ENCODE results near the gene NTN4. TPM values are rescaled to one million over a fixed set of nuclear protein-coding genes. Genes with fewer than 3 reads are reported as not detected.

NTN4 gene
- total RNA-seq, 1 donor from 2014 or later = 21.2 TPM

DNA sequence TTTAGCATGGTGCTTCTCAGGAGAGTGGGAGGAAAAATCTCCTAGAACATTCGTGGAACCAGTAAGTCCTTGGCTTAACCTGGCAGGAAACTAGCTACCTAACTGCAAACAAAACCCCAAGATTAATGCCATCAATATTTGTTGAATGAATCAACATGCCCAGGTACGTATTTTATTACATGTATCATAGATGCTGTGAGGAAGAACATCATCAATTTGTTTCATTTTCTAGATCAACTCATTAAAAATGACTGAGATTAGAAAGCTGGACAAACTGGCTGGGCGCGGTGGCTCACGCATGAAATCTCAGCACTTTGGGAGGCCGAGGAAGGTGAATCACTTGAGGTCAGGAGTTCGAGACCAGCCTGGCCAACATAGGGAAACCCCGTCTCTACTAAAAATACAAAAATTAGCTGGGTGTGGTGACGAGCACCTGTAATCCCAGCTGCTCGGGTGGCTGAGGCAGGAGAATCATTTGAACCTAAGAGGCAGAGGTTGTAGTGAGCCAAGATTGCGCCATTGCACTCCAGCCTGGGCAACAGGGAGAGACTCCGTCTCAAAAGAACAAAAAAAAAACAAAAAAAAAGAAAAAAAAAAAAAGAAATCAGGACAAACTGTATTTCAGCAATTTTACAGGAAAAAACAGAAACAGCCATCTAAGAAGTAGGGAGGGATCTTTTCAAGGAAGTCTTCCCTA is 88.7 kb downstream of the NTN4 start:
- H3K27ac Mint-ChIP-seq = no peak overlapping the region
- H3K27me3 Mint-ChIP-seq = no peaks in the 10 kb centered on the region
- peaks cover 5% of the 10 kb centered on the region for H3K4me1 Mint-ChIP-seq (ENCODE audit: unreplicated experiment)
- no peak for DNase-seq (ENCODE audit: extremely low spot score, unreplicated experiment)
- no peaks in the 10 kb centered on the region for H3K9me3 Mint-ChIP-seq
- TF ChIP-seq, protein P1, sequence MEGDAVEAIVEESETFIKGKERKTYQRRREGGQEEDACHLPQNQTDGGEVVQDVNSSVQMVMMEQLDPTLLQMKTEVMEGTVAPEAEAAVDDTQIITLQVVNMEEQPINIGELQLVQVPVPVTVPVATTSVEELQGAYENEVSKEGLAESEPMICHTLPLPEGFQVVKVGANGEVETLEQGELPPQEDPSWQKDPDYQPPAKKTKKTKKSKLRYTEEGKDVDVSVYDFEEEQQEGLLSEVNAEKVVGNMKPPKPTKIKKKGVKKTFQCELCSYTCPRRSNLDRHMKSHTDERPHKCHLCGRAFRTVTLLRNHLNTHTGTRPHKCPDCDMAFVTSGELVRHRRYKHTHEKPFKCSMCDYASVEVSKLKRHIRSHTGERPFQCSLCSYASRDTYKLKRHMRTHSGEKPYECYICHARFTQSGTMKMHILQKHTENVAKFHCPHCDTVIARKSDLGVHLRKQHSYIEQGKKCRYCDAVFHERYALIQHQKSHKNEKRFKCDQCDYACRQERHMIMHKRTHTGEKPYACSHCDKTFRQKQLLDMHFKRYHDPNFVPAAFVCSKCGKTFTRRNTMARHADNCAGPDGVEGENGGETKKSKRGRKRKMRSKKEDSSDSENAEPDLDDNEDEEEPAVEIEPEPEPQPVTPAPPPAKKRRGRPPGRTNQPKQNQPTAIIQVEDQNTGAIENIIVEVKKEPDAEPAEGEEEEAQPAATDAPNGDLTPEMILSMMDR (conservative IDR thresholded peaks at IDR 0.05) = no peak
- H3K4me3 Mint-ChIP-seq = no peak overlapping the region
- H3K36me3 Mint-ChIP-seq = no peaks in the 10 kb centered on the region

DNA sequence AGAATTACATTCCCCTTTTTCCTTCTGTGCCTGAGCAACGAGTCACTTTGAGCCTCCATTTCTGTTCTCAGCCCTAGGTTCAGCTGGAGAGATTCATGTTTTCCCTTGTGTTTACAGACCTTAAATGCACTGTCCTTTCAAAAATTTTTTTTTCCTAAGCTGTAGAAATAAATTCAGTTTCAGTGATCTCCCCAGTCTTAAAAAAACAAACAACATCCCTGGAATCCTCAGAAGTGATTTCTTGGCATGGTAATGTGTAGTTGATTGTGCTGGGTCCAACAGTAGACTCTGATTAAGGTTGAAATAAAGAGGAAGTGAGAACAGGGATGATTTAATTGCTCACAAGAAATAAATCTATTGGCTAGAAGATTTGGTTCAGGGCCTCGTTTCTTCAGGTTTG is 89.3 kb downstream of the NTN4 start:
- peaks cover 3% of the 10 kb centered on the region for H3K36me3 Mint-ChIP-seq
- no peak for DNase-seq (ENCODE audit: extremely low spot score, unreplicated experiment)
- H3K27me3 Mint-ChIP-seq = no peaks in the 10 kb centered on the region
- no peak overlapping the region for H3K27ac Mint-ChIP-seq
- no peaks in the 10 kb centered on the region for H3K9me3 Mint-ChIP-seq
- TF ChIP-seq, protein P1 (conservative IDR thresholded peaks at IDR 0.05) = no peak
- peaks cover 5% of the 10 kb centered on the region for H3K4me1 Mint-ChIP-seq (ENCODE audit: unreplicated experiment)
- H3K4me3 Mint-ChIP-seq = no peak overlapping the region

DNA sequence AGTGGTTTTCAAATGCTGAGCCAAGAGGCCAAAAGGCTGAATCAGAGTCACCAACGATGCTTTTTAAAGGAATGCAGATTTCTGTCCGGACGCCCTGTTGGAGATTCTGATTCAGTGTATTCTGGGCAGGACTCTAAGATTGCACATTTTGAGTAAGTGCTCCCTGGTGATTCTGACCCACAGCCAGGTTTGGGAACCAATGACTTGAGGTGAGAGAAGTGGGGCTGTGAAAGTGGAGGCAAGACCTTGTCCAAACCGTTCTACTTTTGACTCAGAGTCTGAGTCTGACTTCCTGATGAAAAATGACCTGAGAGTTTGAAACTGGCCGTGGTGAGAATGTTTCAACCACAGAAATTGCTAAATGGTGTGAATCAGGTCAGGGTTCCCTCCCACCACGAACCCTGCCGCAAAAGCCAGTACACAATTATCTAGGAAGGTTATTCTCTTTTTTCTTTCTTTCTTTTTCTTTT is 90.2 kb downstream of the NTN4 start:
- H3K27me3 Mint-ChIP-seq = no peaks in the 10 kb centered on the region
- TF ChIP-seq, protein P1 (conservative IDR thresholded peaks at IDR 0.05) = no peak
- H3K27ac Mint-ChIP-seq = no peak overlapping the region
- peaks cover 5% of the 10 kb centered on the region for H3K4me1 Mint-ChIP-seq (ENCODE audit: unreplicated experiment)
- H3K36me3 Mint-ChIP-seq = peaks cover 3% of the 10 kb centered on the region
- no peak overlapping the region for H3K4me3 Mint-ChIP-seq
- no peak for DNase-seq (ENCODE audit: extremely low spot score, unreplicated experiment)
- H3K9me3 Mint-ChIP-seq = no peaks in the 10 kb centered on the region

DNA sequence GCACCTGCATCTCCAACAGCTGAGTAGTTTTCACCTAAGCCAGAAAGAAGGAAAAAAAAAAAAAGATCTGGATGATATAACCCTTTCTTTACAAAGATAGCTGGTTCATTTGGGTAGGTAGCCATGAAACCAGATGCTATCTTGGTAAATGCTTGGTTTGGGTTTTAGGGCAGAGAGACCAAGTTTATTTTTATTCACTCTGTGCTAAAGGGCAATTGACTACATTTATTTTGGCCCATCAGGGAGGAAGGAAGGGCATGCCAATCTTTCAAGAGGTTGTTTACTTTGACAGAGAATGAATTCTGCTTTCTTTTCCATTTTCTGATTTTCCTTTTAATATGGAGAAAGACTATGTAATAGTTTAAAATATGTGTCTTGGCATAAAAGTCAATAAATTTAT is 91.0 kb downstream of the NTN4 start:
- peaks cover 3% of the 10 kb centered on the region for H3K36me3 Mint-ChIP-seq
- no peak overlapping the region for H3K27ac Mint-ChIP-seq
- H3K4me1 Mint-ChIP-seq (ENCODE audit: unreplicated experiment) = peaks cover 5% of the 10 kb centered on the region
- H3K4me3 Mint-ChIP-seq = no peak overlapping the region
- DNase-seq (ENCODE audit: extremely low spot score, unreplicated experiment) = no peak
- H3K27me3 Mint-ChIP-seq = no peaks in the 10 kb centered on the region
- no peaks in the 10 kb centered on the region for H3K9me3 Mint-ChIP-seq
- TF ChIP-seq, protein P1 (conservative IDR thresholded peaks at IDR 0.05) = no peak

DNA sequence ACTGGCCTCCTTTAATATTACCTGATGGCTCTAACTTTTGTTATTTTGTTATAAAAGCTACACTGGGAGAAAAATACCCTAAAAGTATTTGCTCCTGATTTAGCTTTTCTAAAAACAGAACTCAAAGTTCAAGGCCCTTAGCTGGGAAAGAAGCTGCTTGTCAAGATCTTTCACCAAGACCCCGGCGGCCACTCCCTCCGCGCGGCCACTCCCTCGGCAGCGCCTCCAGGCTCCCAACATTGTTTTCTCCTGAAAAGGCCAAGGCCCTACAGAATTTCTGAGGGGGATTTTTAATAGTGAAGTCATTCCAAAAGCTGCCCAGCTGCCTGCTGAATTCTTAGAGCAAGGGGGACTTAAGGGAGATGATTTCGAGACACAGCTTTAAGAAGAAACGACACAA is 96.4 kb downstream of the NTN4 start:
- Mint-ChIP-seq H3K4me3 (no peak overlapping the region), H3K4me1 (ENCODE audit: unreplicated experiment) (no peaks in the 10 kb centered on the region), H3K36me3 (peaks cover 3% of the 10 kb centered on the region), H3K27ac (peak overlapping the region; percentile 64), H3K27me3 (no peaks in the 10 kb centered on the region), H3K9me3 (no peaks in the 10 kb centered on the region)
- DNase-seq (ENCODE audit: extremely low spot score, unreplicated experiment) = no peak
- TF ChIP-seq, protein P1 (conservative IDR thresholded peaks at IDR 0.05) = no peak
